Panc1 (cell line): Measurements from ENCODE around the gene TCAF1. TPM values are rescaled to one million over a fixed set of nuclear protein-coding genes. Genes with fewer than 3 reads are reported as not detected.
"Not testable (repeated sequence)": the region's sequence is repeated elsewhere in the genome, so short reads cannot be mapped to it uniquely, and the experiment has no call there.

ENCODE experiments used
- ATAC-seq: fragments of 200-7000 bp; cut with Tn5 transposase; 2 replicates; pipeline ENCODE4 v1.9.1; 2020; ENCODE audit warnings: mild to moderate bottlenecking, moderate library complexity
- BruUV-seq: library from RNA; stranded (reverse); fragments of 400-500 nt; replicated peaks from 2 replicates; lab custom pipeline; 2021; lab: Mats Ljungman, UMichigan
- CTCF ChIA-PET: fragments of 300-600 bp; sonication (Branson Sonifier 250); formaldehyde crosslinking; loops from one replicate; lab custom pipeline; 2022; ENCODE audit warnings: antibody characterized with exemption; lab: Charles Lee
- POLR2A ChIA-PET: fragments of 300-600 bp; sonication (Branson Sonifier 250); formaldehyde crosslinking; loops from one replicate; lab custom pipeline; 2022; ENCODE audit warnings: antibody characterized with exemption; lab: Charles Lee
- DNase-seq: peaks from one replicate; pipeline ENCODE4 v3.0.0-alpha.2; 2010; ENCODE audit warnings: low read depth, low spot score
- H3K27ac ChIP-seq: 2 replicates; pipeline ENCODE4 v1.5.1; 2011; ENCODE audit warnings: mild to moderate bottlenecking, low read length, inconsistent platforms
- H3K27me3 ChIP-seq: fragments of 200-500 bp; sonication (Bioruptor generic); 2 replicates; pipeline ENCODE4 v1.6.0; 2014; ENCODE audit warnings: low read length, inconsistent platforms; ENCODE audit not compliant: control insufficient read depth, insufficient read depth
- H3K36me3 ChIP-seq: fragments of 200-500 bp; sonication (Bioruptor generic); 2 replicates; pipeline ENCODE4 v1.5.1; 2014; ENCODE audit warnings: inconsistent platforms, mild to moderate bottlenecking, low read length, moderate library complexity; ENCODE audit not compliant: control insufficient read depth, insufficient read depth
- H3K4me1 ChIP-seq: 2 replicates; pipeline ENCODE4 v1.5.1; 2011; ENCODE audit warnings: inconsistent platforms, mild to moderate bottlenecking, low read length, moderate library complexity; ENCODE audit not compliant: control insufficient read depth, insufficient read depth
- H3K4me3 ChIP-seq, 2 experiments: 2 replicates each; pipeline ENCODE4 v1.5.1; 2011 to 2012; ENCODE audit warnings: low read depth in 2 of 2, low read length in 2 of 2, mild to moderate bottlenecking in 2 of 2, inconsistent platforms in 1 of 2, moderate library complexity in 1 of 2
- H3K9me3 ChIP-seq: fragments of 200-500 bp; sonication (Bioruptor generic); 2 replicates; pipeline ENCODE4 v1.5.1; 2014; ENCODE audit warnings: low read depth, mild to moderate bottlenecking, inconsistent platforms, low read length, moderate library complexity; ENCODE audit not compliant: control insufficient read depth, insufficient read depth
- POLR2AphosphoS5 ChIP-seq: IDR thresholded peaks from 2 replicates; pipeline ENCODE4 v1.6.1; 2012; ENCODE audit warnings: mild to moderate bottlenecking, low read depth, low read length, moderate library complexity
- SIN3A ChIP-seq: IDR thresholded peaks from 2 replicates; pipeline ENCODE4 v1.6.1; 2012; ENCODE audit warnings: low read depth, mild to moderate bottlenecking, low read length, moderate library complexity, borderline replicate concordance; ENCODE audit not compliant: insufficient read depth
- TCF7L2 ChIP-seq: IDR thresholded peaks from 2 replicates; pipeline ENCODE4 v1.6.1; 2011; ENCODE audit warnings: mild to moderate bottlenecking, low read depth, low read length, inconsistent platforms
- in situ Hi-C: cut with HindIII; loops from 2 replicates; pipeline ENCODE4 v1.10.0; 2016; ENCODE audit warnings: low sequenced_read_pairs, low pct_unique_long_range_greater_than_20kb
- intact Hi-C: fragments of 100-400 bp; cut with micrococcal nuclease; formaldehyde crosslinking; loops from one replicate; pipeline ENCODE4 v1.10.0; 2022; ENCODE audit not compliant: unreplicated experiment
- total RNA-seq: library from RNA; stranded (reverse); gene quantifications from one replicate; pipeline ENCODE4 v1.2.1, GENCODE V29; 2021; ENCODE audit not compliant: unreplicated experiment
- TF ChIP-seq, protein P1 (sequence below), 2 experiments: IDR thresholded peaks; 2 replicates each; pipeline ENCODE4 v1.6.1; 2011 to 2012; ENCODE audit warnings: low read depth in 2 of 2, control low read depth in 1 of 2, low read length in 1 of 2, mild to moderate bottlenecking in 1 of 2, moderate library complexity in 1 of 2; ENCODE audit not compliant: insufficient read depth in 1 of 2
- TF ChIP-seq, protein P2 (sequence below): fragments of 450-650 bp; IDR thresholded peaks from 2 replicates; pipeline ENCODE4 v1.5.1; 2017; ENCODE audit warnings: mild to moderate bottlenecking

TCAF1 gene
- total RNA-seq, 1 experiment from 2014 or later: 35.2 TPM

DNA sequence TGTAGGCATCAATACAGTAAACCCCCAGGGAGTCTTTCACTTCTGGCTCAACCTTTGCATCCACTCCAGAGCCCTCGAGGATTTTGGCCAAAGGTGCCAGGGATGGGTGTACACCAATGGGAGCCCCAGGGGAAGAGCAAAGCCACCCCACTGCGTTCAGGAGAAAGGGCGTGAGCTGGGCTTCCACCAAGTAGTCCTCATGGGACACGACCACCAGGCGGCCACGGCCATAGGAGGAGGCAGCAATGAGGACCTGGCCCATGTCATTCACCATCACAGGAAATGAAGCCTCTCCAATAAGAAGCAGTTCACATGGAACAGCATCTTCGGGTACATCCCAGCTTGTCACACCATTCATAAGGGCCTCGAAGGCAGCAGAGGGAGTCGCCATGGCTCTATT lies 25.8 kb downstream of the TCAF1 start:
- intact Hi-C loops: no loop called here
- no TSS peak for BruUV-seq
- H3K27me3 ChIP-seq: no peaks in the 10 kb centered on the region
- ChIA-PET CTCF (no interaction called here), POLR2A (no interaction called here)
- TF ChIP-seq POLR2AphosphoS5 (no peak), TCF7L2 (no peak), SIN3A (no peak)
- TF ChIP-seq, protein P1, sequence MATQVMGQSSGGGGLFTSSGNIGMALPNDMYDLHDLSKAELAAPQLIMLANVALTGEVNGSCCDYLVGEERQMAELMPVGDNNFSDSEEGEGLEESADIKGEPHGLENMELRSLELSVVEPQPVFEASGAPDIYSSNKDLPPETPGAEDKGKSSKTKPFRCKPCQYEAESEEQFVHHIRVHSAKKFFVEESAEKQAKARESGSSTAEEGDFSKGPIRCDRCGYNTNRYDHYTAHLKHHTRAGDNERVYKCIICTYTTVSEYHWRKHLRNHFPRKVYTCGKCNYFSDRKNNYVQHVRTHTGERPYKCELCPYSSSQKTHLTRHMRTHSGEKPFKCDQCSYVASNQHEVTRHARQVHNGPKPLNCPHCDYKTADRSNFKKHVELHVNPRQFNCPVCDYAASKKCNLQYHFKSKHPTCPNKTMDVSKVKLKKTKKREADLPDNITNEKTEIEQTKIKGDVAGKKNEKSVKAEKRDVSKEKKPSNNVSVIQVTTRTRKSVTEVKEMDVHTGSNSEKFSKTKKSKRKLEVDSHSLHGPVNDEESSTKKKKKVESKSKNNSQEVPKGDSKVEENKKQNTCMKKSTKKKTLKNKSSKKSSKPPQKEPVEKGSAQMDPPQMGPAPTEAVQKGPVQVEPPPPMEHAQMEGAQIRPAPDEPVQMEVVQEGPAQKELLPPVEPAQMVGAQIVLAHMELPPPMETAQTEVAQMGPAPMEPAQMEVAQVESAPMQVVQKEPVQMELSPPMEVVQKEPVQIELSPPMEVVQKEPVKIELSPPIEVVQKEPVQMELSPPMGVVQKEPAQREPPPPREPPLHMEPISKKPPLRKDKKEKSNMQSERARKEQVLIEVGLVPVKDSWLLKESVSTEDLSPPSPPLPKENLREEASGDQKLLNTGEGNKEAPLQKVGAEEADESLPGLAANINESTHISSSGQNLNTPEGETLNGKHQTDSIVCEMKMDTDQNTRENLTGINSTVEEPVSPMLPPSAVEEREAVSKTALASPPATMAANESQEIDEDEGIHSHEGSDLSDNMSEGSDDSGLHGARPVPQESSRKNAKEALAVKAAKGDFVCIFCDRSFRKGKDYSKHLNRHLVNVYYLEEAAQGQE (IDR thresholded peaks at IDR 0.05; ENCODE audit: insufficient read depth in 1 of 2, low read depth in 2 of 2, low read length in 1 of 2): no peak
- TF ChIP-seq, protein P2, sequence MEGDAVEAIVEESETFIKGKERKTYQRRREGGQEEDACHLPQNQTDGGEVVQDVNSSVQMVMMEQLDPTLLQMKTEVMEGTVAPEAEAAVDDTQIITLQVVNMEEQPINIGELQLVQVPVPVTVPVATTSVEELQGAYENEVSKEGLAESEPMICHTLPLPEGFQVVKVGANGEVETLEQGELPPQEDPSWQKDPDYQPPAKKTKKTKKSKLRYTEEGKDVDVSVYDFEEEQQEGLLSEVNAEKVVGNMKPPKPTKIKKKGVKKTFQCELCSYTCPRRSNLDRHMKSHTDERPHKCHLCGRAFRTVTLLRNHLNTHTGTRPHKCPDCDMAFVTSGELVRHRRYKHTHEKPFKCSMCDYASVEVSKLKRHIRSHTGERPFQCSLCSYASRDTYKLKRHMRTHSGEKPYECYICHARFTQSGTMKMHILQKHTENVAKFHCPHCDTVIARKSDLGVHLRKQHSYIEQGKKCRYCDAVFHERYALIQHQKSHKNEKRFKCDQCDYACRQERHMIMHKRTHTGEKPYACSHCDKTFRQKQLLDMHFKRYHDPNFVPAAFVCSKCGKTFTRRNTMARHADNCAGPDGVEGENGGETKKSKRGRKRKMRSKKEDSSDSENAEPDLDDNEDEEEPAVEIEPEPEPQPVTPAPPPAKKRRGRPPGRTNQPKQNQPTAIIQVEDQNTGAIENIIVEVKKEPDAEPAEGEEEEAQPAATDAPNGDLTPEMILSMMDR: no peak
- no peaks in the 10 kb centered on the region for H3K9me3 ChIP-seq
- H3K4me1 ChIP-seq: no peaks in the 10 kb centered on the region
- no peak for ATAC-seq
- no peak overlapping the region for H3K4me3 ChIP-seq
- DNase-seq: no peak
- H3K27ac ChIP-seq: no peak overlapping the region
- no peaks in the 10 kb centered on the region for H3K36me3 ChIP-seq
- in situ Hi-C loops: no loop called here

DNA sequence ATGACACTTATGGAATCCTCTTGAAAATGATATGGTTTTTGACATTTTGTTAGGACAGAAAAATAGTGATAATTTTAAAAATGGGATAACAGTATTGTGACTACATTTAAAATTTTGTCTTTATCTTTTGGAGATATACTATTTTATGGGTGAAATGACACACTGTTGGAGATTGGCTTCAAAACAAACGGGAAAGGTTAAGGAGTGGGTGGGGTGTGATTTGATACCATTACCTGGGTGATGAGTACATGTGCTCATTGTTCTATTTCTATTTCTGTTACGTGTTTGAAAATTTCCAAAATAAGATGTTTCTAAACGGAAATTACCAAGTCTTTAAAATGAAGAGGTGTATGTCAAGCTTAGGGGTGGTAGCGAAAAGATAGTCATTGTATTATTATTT lies 28.7 kb downstream of the TCAF1 start:
- CTCF ChIA-PET, DNase-seq, in situ Hi-C loops, H3K27me3 ChIP-seq, BruUV-seq, H3K9me3 ChIP-seq, ATAC-seq, H3K4me3 ChIP-seq, POLR2A ChIA-PET, H3K4me1 ChIP-seq, H3K27ac ChIP-seq, intact Hi-C loops, H3K36me3 ChIP-seq: not testable (repeated sequence)

DNA sequence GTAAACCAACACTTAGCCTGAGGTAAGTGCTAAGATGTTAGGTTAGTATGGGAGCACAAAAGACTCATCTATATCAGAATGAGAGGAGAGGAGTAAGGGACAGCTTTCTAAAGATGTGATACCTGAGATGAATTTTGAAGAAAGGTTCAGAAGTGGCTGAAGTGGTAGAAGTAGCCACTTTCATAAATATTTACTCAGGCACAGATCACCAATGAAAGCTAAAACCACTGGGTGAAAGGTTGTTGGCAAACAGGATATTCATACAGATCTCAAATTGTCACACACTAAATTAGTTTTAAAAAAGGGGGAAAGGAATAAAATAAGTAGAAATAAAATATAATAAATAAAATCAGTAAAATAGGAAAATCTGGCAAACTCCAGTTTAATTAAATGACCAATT lies 30.4 kb downstream of the TCAF1 start:
- H3K4me3 ChIP-seq, H3K9me3 ChIP-seq, H3K27ac ChIP-seq, CTCF ChIA-PET, POLR2A ChIA-PET, H3K4me1 ChIP-seq, H3K27me3 ChIP-seq, ATAC-seq, DNase-seq, in situ Hi-C loops, BruUV-seq, intact Hi-C loops, H3K36me3 ChIP-seq: not testable (repeated sequence)

DNA sequence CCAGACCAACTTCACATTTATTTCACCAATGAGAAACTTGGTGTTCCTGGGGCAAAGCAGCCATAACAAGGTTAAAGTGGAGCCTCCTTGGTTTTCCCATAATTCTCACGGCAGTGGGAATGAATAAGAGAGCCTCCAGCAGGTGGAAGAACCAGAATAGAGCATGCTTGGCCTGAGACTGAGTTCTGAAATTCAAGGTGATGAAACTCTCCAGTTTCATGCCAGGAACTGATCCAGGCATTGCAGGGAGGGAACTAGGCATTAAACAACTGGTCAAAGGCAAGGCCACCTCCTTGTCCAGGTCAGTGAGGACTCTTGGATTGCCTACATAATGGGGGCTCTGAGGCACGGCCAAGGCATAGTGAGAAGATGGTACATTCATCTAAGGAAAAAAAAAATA lies 44.0 kb downstream of the TCAF1 start:
- H3K27ac ChIP-seq, BruUV-seq, H3K9me3 ChIP-seq, H3K36me3 ChIP-seq, DNase-seq, H3K4me3 ChIP-seq, intact Hi-C loops, in situ Hi-C loops, POLR2A ChIA-PET, ATAC-seq, H3K4me1 ChIP-seq, CTCF ChIA-PET, H3K27me3 ChIP-seq: not testable (repeated sequence)

DNA sequence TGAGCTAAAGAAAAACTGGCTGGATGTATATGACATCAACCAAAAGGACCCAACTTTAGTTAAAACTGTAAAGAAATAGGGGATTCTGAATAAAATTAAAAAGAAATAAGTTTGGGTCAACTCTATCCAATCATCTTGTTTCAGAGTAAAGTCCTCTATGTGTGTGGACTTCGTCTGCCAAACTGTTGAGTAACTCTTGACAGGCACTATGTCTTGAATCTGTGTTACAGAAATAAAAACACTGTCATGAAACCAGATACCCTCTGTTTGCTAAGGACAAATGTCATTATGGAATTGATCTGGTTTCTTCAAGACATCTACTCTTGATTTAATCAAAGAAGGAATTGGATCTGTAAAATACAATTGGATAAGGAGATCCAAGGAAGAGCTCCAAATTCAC lies 46.5 kb downstream of the TCAF1 start:
- ATAC-seq, H3K27me3 ChIP-seq, H3K27ac ChIP-seq, H3K9me3 ChIP-seq, H3K4me1 ChIP-seq, intact Hi-C loops, BruUV-seq, DNase-seq, POLR2A ChIA-PET, H3K4me3 ChIP-seq, H3K36me3 ChIP-seq, in situ Hi-C loops, CTCF ChIA-PET: not testable (repeated sequence)
